A549 (cell line): ENCODE measurements around the gene UST. TPM values are rescaled to one million over a fixed set of nuclear protein-coding genes. Genes with fewer than 3 reads are reported as not detected.

Experiments used
- ATAC-seq, 2 experiments: fragments of 200-7000 bp in 1 of 2; fragments of >200 bp in 1 of 2; cut with Nextera tagmentation in 1 of 2; cut with Tn5 transposase in 1 of 2; 3 replicates each; pipeline versions ENCODE4 v1.8.0 to v1.9.1; 2018 to 2020; ENCODE audit warnings: mild to moderate bottlenecking in 1 of 2, moderate library complexity in 1 of 2
- CTCF ChIA-PET: fragments of 300-600 bp; sonication (Branson Sonifier 250); formaldehyde crosslinking; extraction: SDS; loops from one replicate; lab custom pipeline; 2021; ENCODE audit warnings: antibody characterized with exemption, inconsistent platforms; lab: Yijun Ruan, JAX
- POLR2A ChIA-PET: fragments of 350-600 bp; formaldehyde crosslinking; extraction: SDS; loops from one replicate; lab custom pipeline; 2021; ENCODE audit warnings: antibody characterized with exemption, inconsistent platforms; lab: Yijun Ruan, JAX
- DNase-seq, 2 experiments: peaks; one replicate each; pipeline versions ENCODE4 v3.0.0 to v3.0.0-alpha.2; 2011 to 2016; ENCODE audit warnings: low read depth in 1 of 2, low spot score in 1 of 2
- FAIRE-seq: peaks from 2 replicates; lab custom pipeline; 2011; peaks lifted over from hg19 to GRCh38; lab: Jason Lieb, UNC
- H3K27ac ChIP-seq, 2 experiments: fragments of >200 bp; sonication (Bioruptor Twin); formaldehyde crosslinking; 3 replicates each; pipeline ENCODE4 v1.5.1; 2016 to 2017
- H3K4me1 ChIP-seq: fragments of >200 bp; sonication (Bioruptor Twin); formaldehyde crosslinking; 3 replicates; pipeline ENCODE4 v1.6.1; 2016
- H3K4me2 ChIP-seq: fragments of >200 bp; sonication (Bioruptor Twin); formaldehyde crosslinking; 3 replicates; pipeline ENCODE4 v1.6.1; 2016
- H3K4me3 ChIP-seq: fragments of >200 bp; sonication (Bioruptor Twin); formaldehyde crosslinking; 3 replicates; pipeline ENCODE4 v1.5.1; 2016
- H3K9me3 ChIP-seq: fragments of >200 bp; sonication (Bioruptor Twin); formaldehyde crosslinking; 3 replicates; pipeline ENCODE4 v1.6.1; 2016
- BCL3 ChIP-seq: fragments of >200 bp; sonication (Bioruptor Twin); formaldehyde crosslinking; IDR thresholded peaks from 3 replicates; pipeline ENCODE4 v1.6.1; 2016
- CBX2 ChIP-seq: fragments of 200-600 bp; sonication (generic); IDR thresholded peaks from 2 replicates; pipeline ENCODE4 v1.6.1; 2016; ENCODE audit warnings: low read depth, mild to moderate bottlenecking, borderline replicate concordance
- CHD2 ChIP-seq: fragments of 150-350 bp; IDR thresholded peaks from 2 replicates; pipeline ENCODE4 v1.6.1; 2014; ENCODE audit warnings: low read length; ENCODE audit not compliant: partially characterized antibody
- CTCF ChIP-seq: fragments of >200 bp; sonication (Bioruptor Twin); formaldehyde crosslinking; IDR thresholded peaks from 3 replicates; pipeline ENCODE4 v1.5.1; 2016
- EP300 ChIP-seq, 2 experiments: fragments of >200 bp; sonication (Bioruptor Twin); formaldehyde crosslinking; IDR thresholded peaks; 2 replicates in 1 of 2; 3 replicates in 1 of 2; pipeline ENCODE4 v1.6.1; 2016 to 2017
- ESRRA ChIP-seq: fragments of 150-350 bp; IDR thresholded peaks from 2 replicates; pipeline ENCODE4 v1.6.1; 2014; ENCODE audit warnings: mild to moderate bottlenecking, low read length, borderline replicate concordance
- FOSB ChIP-seq: fragments of 250-450 bp; sonication (Bioruptor Pico); IDR thresholded peaks from 2 replicates; pipeline ENCODE4 v1.5.0; 2020; ENCODE audit warnings: mild to moderate bottlenecking, moderate library complexity
- FOSL2 ChIP-seq, 2 experiments: fragments of 450-650 bp in 1 of 2; fragments of >200 bp in 1 of 2; sonication (Bioruptor Twin) in 1 of 2; formaldehyde crosslinking; IDR thresholded peaks; 2 replicates each; pipeline versions ENCODE4 v1.5.0 to v1.6.1; 2016 to 2020; ENCODE audit warnings: mild to moderate bottlenecking in 1 of 2, moderate library complexity in 1 of 2
- FOXS1 ChIP-seq: fragments of 250-450 bp; sonication (Bioruptor Pico); IDR thresholded peaks from 2 replicates; pipeline ENCODE4 v1.5.0; 2020; ENCODE audit warnings: mild to moderate bottlenecking, moderate library complexity
- GATA3 ChIP-seq: IDR thresholded peaks from 2 replicates; pipeline ENCODE4 v1.6.1; 2012; ENCODE audit warnings: borderline replicate concordance
- HEYL ChIP-seq: fragments of 250-450 bp; sonication (Bioruptor Pico); IDR thresholded peaks from 2 replicates; pipeline ENCODE4 v1.8.0; 2021; ENCODE audit warnings: mild to moderate bottlenecking, moderate library complexity
- HOXA7 ChIP-seq: fragments of 250-450 bp; sonication (Bioruptor Pico); IDR thresholded peaks from 2 replicates; pipeline ENCODE4 v1.5.0; 2020; ENCODE audit warnings: mild to moderate bottlenecking, moderate library complexity
- HOXB5 ChIP-seq: fragments of 250-450 bp; sonication (Bioruptor Pico); IDR thresholded peaks from 2 replicates; pipeline ENCODE4 v1.5.0; 2020; ENCODE audit warnings: mild to moderate bottlenecking, moderate library complexity
- JUNB ChIP-seq: fragments of >200 bp; sonication (Bioruptor Twin); formaldehyde crosslinking; IDR thresholded peaks from 2 replicates; pipeline ENCODE4 v1.6.1; 2016
- KDM1A ChIP-seq: fragments of 200-600 bp; sonication (generic); IDR thresholded peaks from 2 replicates; pipeline ENCODE4 v1.6.1; 2016; ENCODE audit warnings: low read depth, mild to moderate bottlenecking
- KDM5A ChIP-seq: fragments of 200-600 bp; sonication (generic); IDR thresholded peaks from 2 replicates; pipeline ENCODE4 v1.6.1; 2016; ENCODE audit warnings: antibody characterized with exemption, mild to moderate bottlenecking
- MAFK ChIP-seq: fragments of 450-650 bp; IDR thresholded peaks from 2 replicates; pipeline ENCODE4 v1.6.1; 2014; ENCODE audit not compliant: partially characterized antibody
- MAX ChIP-seq: IDR thresholded peaks from 2 replicates; pipeline ENCODE4 v1.6.1; 2012
- NFE2L2 ChIP-seq: fragments of 150-350 bp; conservative IDR thresholded peaks from 2 replicates; pipeline ENCODE4 v1.6.1; 2014; ENCODE audit warnings: low read length
- NR3C1 ChIP-seq: fragments of >200 bp; sonication (Bioruptor Twin); formaldehyde crosslinking; IDR thresholded peaks from 3 replicates; pipeline ENCODE4 v1.6.1; 2017
- PBX3 ChIP-seq: IDR thresholded peaks from 2 replicates; pipeline ENCODE4 v1.6.1; 2012
- PHF8 ChIP-seq: fragments of 200-600 bp; sonication (generic); IDR thresholded peaks from 2 replicates; pipeline ENCODE4 v1.6.1; 2016; ENCODE audit warnings: low read depth, mild to moderate bottlenecking, antibody characterized with exemption, moderate library complexity, borderline replicate concordance
- POLR2AphosphoS2 ChIP-seq: conservative IDR thresholded peaks from 2 replicates; pipeline ENCODE4 v1.6.1; 2012; ENCODE audit warnings: low read length, improper control_type of control experiment, inconsistent platforms
- RFX5 ChIP-seq: fragments of 450-650 bp; IDR thresholded peaks from 2 replicates; pipeline ENCODE4 v1.7.1; 2014; ENCODE audit warnings: antibody characterized with exemption, mild to moderate bottlenecking, moderate library complexity
- RNF2 ChIP-seq: fragments of 200-600 bp; sonication (generic); IDR thresholded peaks from 2 replicates; pipeline ENCODE4 v1.6.1; 2016; ENCODE audit warnings: low read depth, mild to moderate bottlenecking, antibody characterized with exemption, moderate library complexity, borderline replicate concordance
- SMC3 ChIP-seq: fragments of >200 bp; sonication (Bioruptor Twin); formaldehyde crosslinking; IDR thresholded peaks from 3 replicates; pipeline ENCODE4 v1.6.1; 2018; ENCODE audit warnings: inconsistent platforms
- SREBF2 ChIP-seq: fragments of 450-650 bp; IDR thresholded peaks from 2 replicates; pipeline ENCODE4 v1.6.1; 2014; ENCODE audit warnings: mild to moderate bottlenecking, moderate library complexity
- TFCP2L1 ChIP-seq: fragments of 250-450 bp; sonication (Bioruptor Pico); IDR thresholded peaks from 2 replicates; pipeline ENCODE4 v1.5.0; 2021; ENCODE audit warnings: mild to moderate bottlenecking
- TP53 ChIP-seq: fragments of 250-450 bp; sonication (Bioruptor Pico); IDR thresholded peaks from 2 replicates; pipeline ENCODE4 v1.5.0; 2021; ENCODE audit warnings: mild to moderate bottlenecking, moderate library complexity
- USF2 ChIP-seq: fragments of 450-650 bp; IDR thresholded peaks from 2 replicates; pipeline ENCODE4 v1.6.1; 2014; ENCODE audit warnings: antibody characterized with exemption
- ZC3H11A ChIP-seq: fragments of 450-650 bp; IDR thresholded peaks from 2 replicates; pipeline ENCODE4 v1.6.1; 2014; ENCODE audit warnings: antibody characterized with exemption, mild to moderate bottlenecking
- WGBS: methylation state at CpG from one replicate; pipeline ENCODE4 v1.1.6; 2017; ENCODE audit errors: missing lambda C conversion rate; 5-methylcytosine and 5-hydroxymethylcytosine counted together
- polyA plus RNA-seq, 4 experiments: library from polyadenylated mRNA; depleted of rRNA in 3 of 4; stranded (reverse); fragments of >200 nt; fragmentation: RNase III in 1 of 4; extraction: RNeasy Plus Mini Kit Qiagen cat#74134 plus additional on column Dnase treatment in 1 of 4; gene quantifications; 2 replicates in 3 of 4; 3 replicates in 1 of 4; pipeline ENCODE4 v1.2.3, GENCODE V29; 2011 to 2017

The UST gene
- polyA plus RNA-seq, 2 of the 4 experiments (the other 2 are of a cell fraction) = 0.54 to 1.7 TPM

GRCh38 chr6:149001422-149001821 is 254.6 kb downstream of the UST start:
- no peak for FAIRE-seq
- TF ChIP-seq CHD2 (no peak), HOXA7 (no peak), FOXS1 (CRISPR knock-in tag) (no peak), FOSL2 (IDR thresholded peaks at IDR 0.05) (no peak), FOSL2 (CRISPR knock-in tag; IDR thresholded peaks at IDR 0.05) (no peak), POLR2AphosphoS2 (no peak), ESRRA (no peak), EP300 (IDR thresholded peaks at IDR 0.05) (no peak), CBX2 (no peak), ZC3H11A (no peak)
- TF ChIP-seq, all 56 proteins: peak for 0
- Histone ChIP-seq H3K4me1 (peaks cover 17% of the 10 kb centered on the region; the same call in 2 of the 3 replicates), H3K9me3 (peaks cover 18% of the 10 kb centered on the region), H3K27ac (no peak overlapping the region), H3K4me3 (no peak overlapping the region), H3K4me2 (no peak overlapping the region)
- ATAC-seq = no peak
- ChIA-PET CTCF (no interaction called here), POLR2A (no interaction called here)
- DNase-seq = no peak

GRCh38 chr6:149003560-149003959 is 256.7 kb downstream of the UST start:
- ChIA-PET POLR2A (no interaction called here), CTCF (interaction anchor here (1.7 kb wide), 1 partner anchor 428 kb away, joined by 5 read pairs; no protein-coding TSS in a partner anchor)
- H3K4me3 ChIP-seq = no peak overlapping the region
- H3K27ac ChIP-seq = no peak overlapping the region
- FAIRE-seq = no peak
- peaks cover 17% of the 10 kb centered on the region; the same call in 2 of the 3 replicates for H3K4me1 ChIP-seq
- ATAC-seq = no peak
- no peak for DNase-seq
- no peak for TF ChIP-seq PHF8
- no peak for TF ChIP-seq MAFK
- TF ChIP-seq HOXB5 (CRISPR knock-in tag) = no peak
- TF ChIP-seq SREBF2 = no peak
- TF ChIP-seq KDM1A = no peak
- no peak for TF ChIP-seq HEYL (CRISPR knock-in tag)
- TF ChIP-seq ESRRA = no peak
- no peak for TF ChIP-seq MAX
- no peak for TF ChIP-seq RNF2
- no peak for TF ChIP-seq TP53 (CRISPR knock-in tag)
- no peak for TF ChIP-seq USF2
- TF ChIP-seq SMC3 = no peak
- no peak for TF ChIP-seq FOSB (CRISPR knock-in tag)
- 69% methylated on average over 7 of the region's 7 CpGs for WGBS
- no peak overlapping the region for H3K4me2 ChIP-seq
- H3K9me3 ChIP-seq = peaks cover 18% of the 10 kb centered on the region

- H3K4me3 ChIP-seq = no peak overlapping the region
- CTCF ChIA-PET = interaction anchor here (0.6 to 1.7 kb wide), 2 partner anchors 420 to 427 kb away, joined by 3 to 5 read pairs; no protein-coding TSS in a partner anchor
- peaks cover 6% of the 10 kb centered on the region; the same call in 2 of the 3 replicates for H3K4me1 ChIP-seq
- no peak for FAIRE-seq
- no peak overlapping the region for H3K4me2 ChIP-seq
- 63% methylated on average over 4 of the region's 4 CpGs for WGBS
- TF ChIP-seq GATA3 = no peak
- TF ChIP-seq JUNB = no peak
- TF ChIP-seq PBX3 = no peak
- no peak for TF ChIP-seq SMC3
- no peak for TF ChIP-seq EP300 (IDR thresholded peaks at IDR 0.05)
- TF ChIP-seq SREBF2 = no peak
- no peak for TF ChIP-seq RFX5
- TF ChIP-seq KDM5A = no peak
- TF ChIP-seq BCL3 = no peak
- no peak for TF ChIP-seq CTCF
- TF ChIP-seq NFE2L2 = no peak
- TF ChIP-seq ZC3H11A = no peak
- TF ChIP-seq TFCP2L1 (CRISPR knock-in tag) = no peak
- no peak for TF ChIP-seq MAX
- TF ChIP-seq NR3C1 = no peak
- no peak for TF ChIP-seq HOXA7
- peaks cover 18% of the 10 kb centered on the region for H3K9me3 ChIP-seq
- ATAC-seq = no peak
- no peak for DNase-seq
- POLR2A ChIA-PET = no interaction called here
- H3K27ac ChIP-seq = no peak overlapping the region
Observed at GRCh38 chr6:149004664-149005063, 257.8 kb downstream of the UST start.
